Glomerular visceral epithelial cell (primary cell): ENCODE results near the gene MICU1.
"Not testable (repeated sequence)": the region's sequence is repeated elsewhere in the genome, so short reads cannot be mapped to it uniquely, and the experiment has no call there.

ENCODE experiments used
- DNase-seq: peaks from one replicate; pipeline ENCODE4 v3.0.0-alpha.2; 2016; ENCODE audit errors: extremely low spot score

MICU1 gene

DNA sequence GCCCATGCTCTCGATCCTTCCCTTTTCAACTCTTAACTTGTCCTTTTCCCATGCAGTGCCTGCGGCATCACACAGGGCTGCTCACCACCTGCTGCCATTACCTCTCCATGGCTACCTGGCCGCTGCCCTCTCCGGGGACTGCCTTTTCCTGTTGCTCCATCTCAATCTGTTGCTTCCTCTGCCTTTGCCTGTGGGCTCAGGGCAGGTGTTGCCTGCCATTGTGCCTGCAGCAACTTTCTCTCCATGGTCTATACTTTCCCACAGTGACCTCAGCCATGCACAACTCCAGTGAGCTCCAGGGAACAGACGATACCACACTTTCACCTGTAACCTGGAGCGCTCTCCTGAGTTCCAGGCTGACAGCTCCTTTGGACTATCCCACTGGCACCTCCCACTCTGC, 274.4 kb downstream of the MICU1 start:
- no peak for DNase-seq

- DNase-seq: no peak
Observed at GRCh38 chr10:72349438-72349837, 276.4 kb downstream of the MICU1 start.

DNA sequence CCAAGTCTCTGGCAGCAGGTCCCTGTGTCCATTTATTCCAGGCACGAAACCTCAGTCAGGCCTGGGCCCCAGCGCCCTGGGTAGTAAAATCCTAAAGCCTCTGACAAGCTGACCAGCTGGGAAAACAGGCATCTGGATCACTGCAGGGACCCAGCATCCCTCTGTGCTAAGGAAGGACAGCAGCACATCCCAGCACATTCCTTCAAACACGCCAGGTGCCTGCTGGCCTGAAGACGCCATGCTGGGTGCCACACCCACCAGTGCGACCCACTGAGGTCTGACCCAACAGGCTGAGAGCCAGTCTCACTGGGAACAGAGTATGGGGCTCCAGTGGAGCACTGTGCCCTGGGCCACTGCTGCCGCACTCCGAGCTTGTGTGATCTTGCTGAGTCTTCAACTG, 277.6 kb downstream of the MICU1 start:
- no peak for DNase-seq

DNA sequence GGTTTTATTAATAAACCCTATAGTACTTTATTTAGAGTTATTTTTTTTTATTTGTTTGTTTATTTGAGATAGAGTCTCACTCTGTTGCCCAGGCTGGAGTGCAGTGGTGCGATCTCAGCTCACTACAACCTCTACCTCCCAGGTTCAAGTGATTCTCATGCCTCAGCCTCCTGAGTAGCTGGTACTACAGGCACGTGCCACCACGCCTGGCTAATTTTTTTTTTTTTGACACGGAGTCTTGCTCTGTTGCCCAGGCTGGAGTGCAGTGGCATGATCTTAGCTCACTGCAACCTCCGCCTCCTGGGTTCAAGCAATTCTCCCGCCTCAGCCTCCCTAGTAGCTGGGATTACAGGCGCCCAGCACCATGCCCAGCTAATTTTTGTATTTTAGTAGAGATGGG, 279.8 kb downstream of the MICU1 start:
- DNase-seq: not testable (repeated sequence)

GRCh38 chr10:72344932-72345331, 280.9 kb downstream of the MICU1 start:
- no peak for DNase-seq

GRCh38 chr10:72342911-72343310, 283.0 kb downstream of the MICU1 start:
- DNase-seq: no peak

GRCh38 chr10:72340510-72341261, 285.2 kb downstream of the MICU1 start:
- DNase-seq: peak; percentile 49

DNA sequence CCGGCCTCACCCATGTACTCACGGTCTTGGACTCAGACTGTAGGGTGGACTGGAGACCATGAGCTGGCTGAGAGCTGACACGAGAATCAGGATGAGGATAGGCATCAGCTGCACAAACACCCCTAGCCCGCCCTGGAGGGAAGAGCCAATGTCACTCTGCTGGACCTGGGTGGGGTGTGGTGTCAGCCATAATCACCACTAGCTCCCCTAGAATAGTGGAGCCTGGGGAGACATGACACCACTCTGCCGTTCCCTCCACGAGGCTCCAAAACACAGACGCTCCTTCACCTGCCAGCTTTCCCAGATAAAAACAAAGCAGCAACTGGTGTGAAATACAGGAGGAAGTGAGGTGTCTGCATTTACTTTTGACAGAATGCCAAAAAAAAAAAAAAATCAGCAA, 287.7 kb downstream of the MICU1 start:
- no peak for DNase-seq

DNA sequence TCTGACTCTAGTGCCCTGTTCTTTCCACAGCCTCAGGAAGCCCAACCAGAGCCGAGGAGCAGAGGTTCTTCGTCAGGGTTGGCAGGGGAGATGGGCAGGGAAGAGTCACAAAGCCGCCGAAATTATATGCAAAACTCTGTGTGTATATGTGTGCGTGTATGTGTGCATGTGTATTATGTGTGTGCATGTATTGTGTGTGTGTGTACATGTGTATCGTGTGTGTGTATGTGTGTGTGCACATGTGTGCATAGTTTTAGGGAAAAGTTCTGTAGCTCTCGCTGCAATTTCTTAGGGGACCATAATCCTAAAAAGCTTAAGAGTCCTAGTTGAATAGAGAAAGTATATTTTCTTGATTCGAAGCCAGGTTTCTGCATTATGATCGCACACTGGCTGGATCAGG, 288.2 kb downstream of the MICU1 start:
- DNase-seq: no peak

GRCh38 chr10:72337039-72337629, 288.7 kb downstream of the MICU1 start:
- DNase-seq: peak; percentile 76

GRCh38 chr10:72336259-72337038, 289.4 kb downstream of the MICU1 start:
- DNase-seq: peak; percentile 50

GRCh38 chr10:72335394-72336258, 290.3 kb downstream of the MICU1 start:
- peak; percentile 74 for DNase-seq

- peak; percentile 99 for DNase-seq
Observed at GRCh38 chr10:72334825-72335393, 291.0 kb downstream of the MICU1 start.

GRCh38 chr10:72334196-72334824, 291.6 kb downstream of the MICU1 start:
- peak; percentile 67 for DNase-seq

DNA sequence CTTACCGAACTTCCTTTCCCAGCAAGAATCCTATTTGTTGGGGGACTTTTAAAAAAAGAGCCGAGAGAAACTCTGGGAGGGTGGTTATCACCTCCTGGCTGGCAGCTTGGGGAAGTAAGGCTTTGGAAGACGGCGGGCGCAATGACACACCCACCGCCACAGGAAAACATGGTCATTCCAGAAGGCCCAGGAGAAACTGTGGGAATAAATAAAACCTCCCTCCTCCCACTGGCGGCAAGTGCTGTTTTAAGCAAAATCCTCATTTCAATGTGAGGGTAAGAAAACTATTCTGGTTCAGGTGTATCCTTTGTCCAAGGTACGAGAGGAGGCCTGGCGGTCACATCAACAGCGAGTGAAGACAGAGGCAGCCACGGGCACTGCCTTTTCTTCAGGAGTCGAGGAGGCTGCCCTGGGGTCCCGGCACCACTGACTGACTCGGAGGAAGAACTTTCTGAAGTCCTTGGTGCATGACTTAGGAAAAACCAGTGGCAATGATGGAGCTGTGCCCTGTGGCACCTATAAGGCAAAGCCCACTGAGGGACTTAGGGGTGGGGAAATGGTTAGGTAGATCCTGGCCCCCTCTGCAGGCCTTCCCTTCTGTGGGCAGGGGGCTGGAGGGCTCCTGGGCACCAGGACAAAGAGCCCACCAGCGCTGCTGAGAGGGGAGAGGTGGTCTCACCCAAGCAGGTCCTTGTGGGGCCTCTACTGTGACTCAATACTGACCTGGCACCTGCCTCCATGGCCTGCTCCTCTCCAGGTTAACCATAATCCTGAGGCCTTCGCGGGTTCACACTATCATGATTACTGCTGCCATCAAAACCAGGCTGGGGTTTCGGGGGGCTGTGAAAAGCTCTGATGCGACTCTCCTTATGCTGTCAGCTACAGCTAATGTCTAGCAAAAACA, 292.5 kb downstream of the MICU1 start:
- DNase-seq: no peak

- no peak for DNase-seq
Observed at GRCh38 chr10:72332423-72333111, 293.3 kb downstream of the MICU1 start.

GRCh38 chr10:72331575-72332422, 294.1 kb downstream of the MICU1 start:
- DNase-seq: peak; percentile 98

DNA sequence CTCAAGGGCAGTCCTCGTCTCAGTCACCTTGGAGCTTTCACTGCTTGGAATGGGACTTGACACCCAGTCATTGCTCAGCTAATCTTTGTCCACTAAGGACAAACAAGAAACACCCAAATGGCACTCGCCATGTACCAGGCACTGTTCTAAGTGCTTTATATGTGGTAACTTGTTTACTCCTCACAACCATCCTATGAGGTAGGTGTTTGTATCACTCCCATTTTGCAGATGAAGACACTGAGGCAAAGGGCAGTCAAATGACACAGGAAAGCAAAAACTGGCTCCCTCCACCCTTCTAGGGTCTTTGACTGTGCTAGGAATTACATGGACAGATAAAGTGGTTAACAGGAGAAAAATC, 295.8 kb downstream of the MICU1 start:
- DNase-seq: no peak
